ENCODE data around the gene MGLL. TPM values are rescaled to one million over a fixed set of nuclear protein-coding genes. Genes with fewer than 3 reads are reported as not detected.

The MGLL gene
- total RNA-seq, 1 experiment from 2014 or later = 95.0 TPM

GRCh38 chr3:127723011-127723567 is 99.2 kb downstream of the MGLL start:
- no peak for DNase-seq (ENCODE audit: low spot score)

DNA sequence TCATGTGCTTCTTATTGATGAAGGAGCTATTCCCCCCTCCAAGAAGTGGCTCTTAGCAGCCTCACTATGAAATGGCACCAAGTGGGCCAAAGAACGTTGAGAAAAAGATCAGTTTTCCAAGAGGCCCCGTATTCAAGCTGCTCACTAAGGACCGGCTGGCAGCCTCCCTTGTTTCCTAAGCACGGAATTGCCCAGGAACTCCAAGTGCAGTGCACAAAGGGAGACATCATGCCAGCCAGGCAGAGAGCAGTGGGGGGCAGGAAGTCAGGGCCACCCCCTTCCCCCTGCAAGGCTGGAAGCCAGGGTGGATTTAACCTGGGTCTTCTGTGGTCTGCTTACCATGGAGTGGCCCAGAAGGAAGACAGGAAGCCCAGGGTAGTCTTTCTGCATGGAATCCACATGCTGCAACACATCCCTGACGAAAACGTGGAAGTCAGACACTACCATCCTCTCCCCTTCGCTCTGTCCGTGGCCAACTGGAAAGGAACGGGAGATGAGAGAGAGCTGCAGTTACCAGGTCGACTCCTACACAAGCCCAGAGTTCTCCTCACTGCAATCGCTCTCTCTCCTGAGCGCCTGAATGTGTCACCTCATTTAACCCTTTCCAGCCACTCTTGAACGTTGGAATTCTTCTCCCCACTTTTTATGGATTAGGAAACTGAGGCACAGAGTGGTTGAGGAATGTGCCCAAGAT is 100.1 kb downstream of the MGLL start:
- no peak for DNase-seq (ENCODE audit: low spot score)

GRCh38 chr3:127720985-127721935 is 101.1 kb downstream of the MGLL start:
- DNase-seq (ENCODE audit: low spot score) = no peak

DNA sequence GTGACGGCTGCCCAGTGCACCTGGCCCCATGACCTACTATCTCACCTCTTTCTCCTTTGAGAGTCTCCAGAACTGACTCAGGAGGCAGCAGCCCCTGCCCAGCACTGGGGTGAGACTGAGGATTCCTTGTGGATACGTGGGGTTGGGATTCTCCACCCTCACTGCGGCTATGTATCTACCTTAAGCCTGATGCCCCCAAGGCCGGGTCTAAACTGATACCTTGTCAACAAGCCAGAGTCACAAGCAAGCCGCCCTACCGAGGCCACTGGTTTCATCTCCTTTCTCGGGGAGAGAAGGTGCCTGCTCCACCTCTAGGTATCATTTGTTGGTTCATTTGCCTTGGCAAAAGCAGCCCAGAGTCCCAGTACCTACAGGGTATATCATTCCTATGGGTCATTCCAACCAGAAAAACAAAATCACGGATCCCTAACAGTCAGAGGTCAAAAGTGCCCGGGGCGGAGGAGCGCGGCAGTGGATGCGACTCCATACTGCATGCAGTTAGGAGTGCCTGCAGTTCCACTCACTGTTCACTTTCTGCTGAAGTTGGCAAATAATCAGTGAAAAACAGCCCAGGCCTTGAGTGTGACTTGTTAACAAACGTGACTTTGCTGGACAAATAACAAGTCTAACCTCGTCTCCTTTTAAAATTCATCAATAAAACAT is 102.0 kb downstream of the MGLL start:
- no peak for DNase-seq (ENCODE audit: low spot score)

DNA sequence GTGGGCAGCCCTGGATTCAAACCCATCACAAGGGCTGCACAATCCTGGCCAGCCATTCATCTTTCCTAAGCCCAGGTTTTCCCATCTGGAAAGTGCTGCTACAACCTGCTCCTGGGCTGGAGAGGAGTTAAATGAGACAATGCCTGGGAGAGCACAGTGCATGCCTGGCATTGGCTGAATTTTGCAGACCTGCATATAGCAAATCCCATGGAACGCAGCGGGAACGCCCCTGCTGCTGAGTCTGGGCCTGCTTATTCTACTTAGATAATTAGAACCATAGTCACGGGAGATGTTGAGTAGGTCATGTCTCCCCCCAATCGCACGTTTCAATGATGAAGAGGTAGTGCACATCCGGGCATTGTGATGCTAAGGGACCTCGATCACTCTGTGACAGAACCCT is 102.9 kb downstream of the MGLL start:
- no peak for DNase-seq (ENCODE audit: low spot score)

DNA sequence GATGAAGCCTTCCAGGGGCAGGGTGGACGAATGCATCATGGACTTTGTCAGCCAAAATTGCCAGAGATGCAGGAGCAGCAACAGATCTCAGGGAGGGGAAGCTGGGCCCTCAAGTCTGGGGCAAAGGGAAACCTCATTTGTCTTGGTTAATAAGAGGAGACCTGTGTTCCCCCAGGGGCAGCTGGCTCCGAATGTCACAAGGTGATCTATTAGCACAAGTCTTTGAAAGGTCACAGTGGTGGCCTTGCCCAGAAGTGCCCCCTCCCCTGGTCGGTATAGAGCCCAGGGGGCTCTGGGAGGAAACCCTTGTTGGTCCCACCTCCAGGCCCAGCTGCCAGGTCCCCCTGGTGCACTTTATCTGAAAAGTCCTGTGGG is 103.4 kb downstream of the MGLL start:
- no peak for DNase-seq (ENCODE audit: low spot score)

- no peak for DNase-seq (ENCODE audit: low spot score)
Observed at GRCh38 chr3:127718245-127718915, 103.9 kb downstream of the MGLL start.

DNA sequence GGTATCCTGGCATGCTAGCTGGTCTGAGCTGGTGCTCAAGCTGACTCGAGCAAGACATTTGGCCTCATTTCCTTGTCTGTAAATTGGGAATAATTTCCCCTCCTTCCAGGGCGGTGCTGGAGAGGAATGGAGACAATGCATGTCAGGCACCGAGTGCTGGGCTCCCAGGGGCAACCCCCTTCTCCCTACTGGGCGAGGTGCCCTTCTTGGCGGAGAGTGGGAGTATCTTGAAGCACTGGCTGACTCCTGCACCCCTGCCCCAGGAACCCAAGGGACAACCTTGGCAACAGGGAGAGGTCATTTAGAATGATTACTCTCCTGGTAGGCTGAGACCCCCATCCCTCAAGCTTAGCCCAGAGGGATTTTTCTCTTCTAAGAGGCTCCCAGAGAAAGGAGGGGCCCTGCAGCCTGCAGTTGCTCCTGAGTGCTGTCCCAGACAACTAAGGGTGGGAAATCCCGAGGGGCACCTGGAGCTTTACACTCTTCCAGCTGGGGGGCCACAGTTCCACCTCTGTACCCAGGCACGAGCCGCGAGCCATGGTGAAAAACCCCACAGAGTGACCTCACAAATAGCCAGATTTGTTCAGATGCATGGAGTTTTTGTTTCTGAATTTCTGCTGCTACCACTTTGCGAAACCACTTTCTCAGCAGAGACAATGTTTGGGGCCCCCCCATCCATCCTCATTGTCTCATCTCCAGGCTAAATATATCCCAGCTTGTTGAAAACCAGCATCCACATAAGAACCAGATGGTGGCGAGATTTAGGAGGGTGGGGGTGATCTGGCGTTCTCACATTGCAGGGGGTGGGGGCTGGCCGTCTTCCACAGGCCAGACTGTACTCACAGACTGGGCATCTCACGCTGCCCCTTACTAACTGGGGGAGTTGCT is 104.7 kb downstream of the MGLL start:
- no peak for DNase-seq (ENCODE audit: low spot score)

DNA sequence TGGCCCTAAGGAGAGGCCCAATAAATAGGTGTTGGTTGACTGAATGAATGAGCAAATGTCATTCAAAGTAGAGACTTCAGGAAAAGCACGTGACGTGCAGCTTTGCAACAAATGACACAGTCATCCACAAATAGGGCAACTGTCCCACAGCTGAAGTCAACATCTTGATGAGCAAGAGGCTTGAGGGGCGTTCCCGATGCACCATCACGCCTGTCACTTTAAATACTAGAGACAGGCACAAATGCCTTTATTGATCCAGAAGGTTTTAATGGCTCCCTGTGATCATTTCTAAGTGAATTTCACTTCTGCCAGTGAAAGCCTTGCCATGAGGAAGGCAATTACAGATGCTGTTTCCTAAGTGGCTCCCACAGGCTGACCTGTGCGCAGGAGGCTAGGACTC is 105.9 kb downstream of the MGLL start:
- DNase-seq (ENCODE audit: low spot score) = no peak

GRCh38 chr3:127715532-127715931 is 106.8 kb downstream of the MGLL start:
- DNase-seq (ENCODE audit: low spot score) = no peak

DNA sequence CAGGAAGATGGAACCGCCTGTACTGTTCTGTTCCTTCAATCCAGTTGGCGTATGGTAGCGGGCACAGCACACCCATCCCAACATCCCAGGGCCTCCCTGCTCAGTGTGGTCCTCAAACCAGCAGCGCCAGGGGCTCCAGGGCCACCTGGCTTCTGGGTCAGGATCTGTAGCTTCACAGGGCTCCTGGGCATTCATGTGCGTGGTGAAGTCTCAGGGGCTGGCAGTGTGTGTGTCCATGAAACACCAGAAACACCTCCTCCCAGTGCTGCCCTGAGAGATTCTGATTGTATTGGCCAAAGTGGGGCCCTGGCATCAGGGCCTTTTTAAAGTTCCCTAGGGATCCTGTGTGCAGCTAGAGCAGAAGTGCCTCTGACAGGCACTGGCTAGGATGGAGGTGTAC is 107.4 kb downstream of the MGLL start:
- no peak for DNase-seq (ENCODE audit: low spot score)

GRCh38 chr3:127714125-127714571 is 108.2 kb downstream of the MGLL start:
- DNase-seq (ENCODE audit: low spot score) = no peak

GRCh38 chr3:127712881-127713771 is 109.2 kb downstream of the MGLL start:
- DNase-seq (ENCODE audit: low spot score) = no peak

DNA sequence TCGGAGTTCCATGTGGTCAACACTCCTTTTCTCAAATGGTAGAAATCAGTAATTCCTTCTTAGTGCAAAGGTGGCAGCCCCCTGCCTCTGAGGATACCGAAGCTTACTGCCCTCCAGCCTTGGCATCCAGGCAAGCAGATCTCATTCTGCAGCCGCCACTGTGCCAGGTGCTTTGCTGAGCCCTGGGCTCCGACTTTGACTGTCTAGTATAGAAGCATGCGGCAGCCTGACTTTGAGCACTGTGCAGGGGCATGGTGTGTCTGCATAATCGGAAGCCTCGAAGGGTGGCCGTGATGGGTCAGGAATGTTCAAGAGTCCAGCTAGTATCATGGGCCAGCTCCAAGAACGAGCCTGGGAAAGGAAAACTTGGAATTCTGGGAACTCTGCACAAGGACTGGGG is 109.9 kb downstream of the MGLL start:
- DNase-seq (ENCODE audit: low spot score) = no peak

DNA sequence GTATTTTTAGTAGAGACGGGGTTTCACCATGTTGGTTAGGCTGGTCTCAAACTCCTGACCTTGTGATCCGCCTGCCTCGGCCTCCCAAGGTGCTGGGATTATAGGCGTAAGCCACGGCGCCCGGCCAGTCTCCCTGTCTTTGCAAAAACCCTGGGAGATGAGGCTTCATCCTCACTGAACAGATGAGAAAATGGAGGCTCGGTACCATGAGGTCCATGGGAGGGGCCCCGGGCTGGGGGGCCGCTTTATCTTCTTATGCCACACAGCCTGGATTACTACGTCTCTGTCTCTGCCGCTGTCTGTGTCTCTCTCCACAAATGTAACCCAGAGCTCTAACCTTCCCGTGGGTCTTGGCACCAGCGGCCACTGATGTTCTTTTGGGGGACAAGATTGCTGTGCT is 110.4 kb downstream of the MGLL start:
- no peak for DNase-seq (ENCODE audit: low spot score)

DNA sequence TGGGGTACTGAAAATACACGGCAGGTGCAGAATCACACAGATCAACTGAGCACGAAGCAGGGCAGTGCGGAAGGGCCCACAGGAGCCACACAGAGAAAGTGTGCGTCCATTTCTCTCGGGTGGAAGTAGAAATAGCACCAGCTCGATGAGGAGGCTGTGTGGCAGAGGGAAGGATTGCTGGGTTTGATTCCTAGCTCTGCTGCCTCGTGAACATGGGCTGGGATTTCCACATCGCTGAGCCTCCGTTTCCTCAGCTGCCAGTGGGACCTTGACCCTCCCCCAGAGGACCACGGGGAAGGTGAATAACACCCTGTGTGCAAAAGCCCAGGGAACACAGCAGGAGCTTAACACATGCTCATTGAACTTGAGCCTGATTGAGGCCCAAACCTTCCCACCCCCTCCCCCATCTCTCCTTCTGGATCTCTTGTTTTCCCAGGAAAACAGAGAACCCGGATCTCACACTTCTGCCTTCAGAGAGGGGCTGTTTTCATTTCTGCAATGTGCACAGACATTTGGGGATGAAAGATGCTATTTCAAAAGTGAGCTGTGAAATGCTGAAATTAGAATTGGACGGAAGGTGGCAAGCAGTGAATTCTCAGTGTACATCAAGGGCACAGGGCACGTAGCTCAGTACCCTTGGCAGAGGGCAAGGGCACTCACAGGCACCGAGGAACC is 111.2 kb downstream of the MGLL start:
- no peak for DNase-seq (ENCODE audit: low spot score)

DNA sequence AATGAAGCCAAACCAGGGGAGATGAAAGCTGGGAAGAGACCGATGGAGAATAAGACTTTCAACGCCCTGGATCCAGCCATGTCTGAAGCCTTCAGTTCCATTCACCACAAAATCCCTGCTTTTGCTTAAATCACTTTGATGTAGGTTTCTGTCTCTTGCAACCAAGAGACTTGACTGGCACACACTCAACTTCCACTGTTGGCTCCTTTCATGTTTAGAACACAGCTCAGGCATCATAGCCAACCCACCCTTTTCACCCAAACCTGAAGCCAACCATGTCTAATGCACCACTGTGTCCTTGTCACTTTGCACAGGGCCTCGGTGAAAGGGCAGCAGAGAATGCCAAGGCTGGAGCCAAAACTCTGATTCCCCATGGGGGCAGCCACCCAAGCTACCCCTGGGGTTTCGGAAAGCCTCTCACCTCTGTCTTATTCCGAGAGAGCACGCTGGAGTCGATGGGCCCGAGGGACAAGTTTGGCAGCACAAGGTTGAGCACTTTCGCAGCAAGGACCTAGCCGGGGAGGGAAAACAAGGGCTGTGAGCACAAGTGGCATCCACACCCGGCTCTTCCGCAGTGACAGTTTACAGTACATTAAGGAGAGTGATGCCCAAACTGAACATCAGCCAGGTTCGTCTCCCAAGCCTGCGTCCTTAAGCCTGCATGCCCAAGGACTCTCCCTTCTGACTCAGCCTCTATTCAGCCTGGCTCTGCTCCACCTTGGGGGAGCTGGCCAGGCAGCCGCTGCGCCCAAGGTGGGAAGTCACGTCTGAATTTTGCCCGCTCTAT is 112.0 kb downstream of the MGLL start:
- DNase-seq (ENCODE audit: low spot score) = no peak
